NCI-H524 treated with DMSO at 0.1 percent for 48 hours (cell line): ENCODE measurements around the gene ABTB2.
A peak's percentile ranks its signal among the peaks of the same experiment; 100 is the strongest.

Experiments
- DNase-seq: peaks from one replicate; lab custom pipeline; 2025; lab: John Stamatoyannopoulos, UW

The ABTB2 gene

DNA sequence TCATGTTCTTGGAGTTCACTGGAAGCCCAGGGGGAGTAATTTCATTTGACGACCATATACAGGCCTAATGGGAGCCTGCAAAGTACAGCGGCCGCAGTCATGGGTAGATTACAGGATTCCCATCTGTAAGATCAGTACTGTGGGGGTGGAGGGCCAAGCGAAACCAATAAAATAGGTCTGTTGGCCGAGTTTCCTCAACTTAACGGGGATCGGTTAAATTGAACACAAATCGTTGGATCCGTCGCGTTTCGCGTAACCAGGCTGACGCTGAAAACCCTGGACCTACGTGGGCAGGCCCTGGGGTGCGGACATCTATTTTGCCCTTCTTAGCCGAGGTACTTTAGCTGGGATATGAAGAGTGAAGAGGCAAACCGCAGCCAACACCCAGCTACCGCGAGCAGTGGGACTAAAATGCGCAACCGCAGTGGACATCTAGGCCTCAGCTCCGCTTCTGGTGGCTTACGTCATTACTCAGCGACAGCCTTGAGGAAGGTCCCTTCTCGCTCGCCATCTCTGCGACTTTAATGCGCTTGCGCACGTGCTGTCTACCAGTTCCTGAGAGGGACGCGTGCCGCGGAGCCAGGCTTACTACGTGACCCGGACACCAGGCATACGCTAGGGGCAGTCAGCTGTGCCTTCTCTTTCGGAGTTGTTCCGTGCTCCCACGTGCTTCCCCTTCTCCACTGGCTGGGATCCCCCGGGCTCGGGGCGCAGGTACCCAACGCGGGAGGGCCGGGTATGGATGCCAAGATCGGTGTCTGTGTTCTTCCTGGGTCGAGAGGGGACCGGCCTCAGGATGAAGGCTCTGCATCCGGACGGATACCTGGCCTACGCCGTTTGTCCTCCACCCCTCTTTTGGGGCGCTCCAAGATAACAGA is 252.5 kb downstream of the ABTB2 start, which contains the start of gene NAT10:
Gene NAT10 (plus strand): TSS at position 551 of the 878 bp plus-strand sequence. CDS start 2,597 bp downstream, outside the sequence.
- DNase-seq = peak; percentile 88

DNA sequence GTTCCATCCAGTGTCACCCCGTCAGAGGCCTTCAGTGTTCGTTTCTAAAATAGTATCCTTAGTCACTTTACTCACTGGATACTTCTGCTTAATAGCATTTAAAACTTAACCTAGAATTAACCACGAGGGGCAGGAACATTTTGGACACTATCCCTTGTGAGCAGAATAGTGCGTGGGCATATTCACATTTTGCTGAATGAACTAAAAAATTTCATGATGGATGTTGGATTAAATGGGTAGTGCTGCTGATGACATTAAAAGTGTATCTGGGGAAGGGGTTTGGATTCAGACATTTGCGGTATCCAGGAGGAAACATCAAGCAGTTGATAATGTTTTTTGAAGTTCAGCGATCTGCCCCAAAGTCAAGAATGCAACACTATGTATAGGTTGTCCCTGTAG is 253.1 kb downstream of the ABTB2 start:
- no peak for DNase-seq
